ENCODE results near the gene GRID2.

GRID2 gene

DNA sequence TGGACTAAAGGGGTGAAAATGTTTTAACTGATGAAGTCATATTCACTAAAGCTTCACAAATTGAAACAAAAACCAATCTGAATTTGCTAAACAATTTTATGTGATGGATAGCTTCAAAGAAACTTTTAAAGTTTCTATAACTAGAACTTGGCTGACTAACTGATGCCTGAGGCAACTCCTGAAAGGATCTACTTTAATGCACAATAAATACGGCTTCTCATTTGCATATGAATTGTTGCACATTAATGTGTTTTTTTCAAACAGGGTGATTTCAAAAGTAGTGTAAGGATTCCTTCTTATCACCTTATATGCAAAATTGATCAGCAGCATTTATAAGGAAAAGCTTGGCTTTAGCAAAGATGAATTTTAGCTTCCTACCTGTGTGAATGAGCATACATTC is 1466.4 kb downstream of the GRID2 start:
- no peak for DNase-seq (ENCODE audit: low spot score)
- no peak overlapping the region for H2AK5ac ChIP-seq (ENCODE audit: low read depth, low read length)
- no peak overlapping the region for H2BK5ac ChIP-seq (ENCODE audit: low read length)
- no peak overlapping the region for H4K91ac ChIP-seq (ENCODE audit: low read depth, low read length, poor library complexity)
- no peak overlapping the region for H3K9ac ChIP-seq (ENCODE audit: low read depth, low read length, poor library complexity)
- H3K9me3 ChIP-seq (replicated peaks in 1 of 2; ENCODE audit: control insufficient read depth in 2 of 2, insufficient read depth in 1 of 2, low read depth in 1 of 2, low read length in 2 of 2): no peaks in the 10 kb centered on the region
- no peak overlapping the region for H3K4me3 ChIP-seq (ENCODE audit: low read length in 2 of 2)
- no peak overlapping the region for H3K27ac ChIP-seq (replicated peaks; ENCODE audit: low read length)
- H3K36me3 ChIP-seq (replicated peaks in 1 of 2; ENCODE audit: control insufficient read depth in 2 of 2, insufficient read depth in 2 of 2, low read length in 2 of 2): peaks cover 0 to 2% of the 10 kb centered on the region in 2 donors
- no peak overlapping the region for H2AFZ ChIP-seq (ENCODE audit: low read length)
- no peak overlapping the region for H2BK12ac ChIP-seq (ENCODE audit: low read length)
- no peak overlapping the region for H2BK15ac ChIP-seq (ENCODE audit: low read length)
- no peaks in the 10 kb centered on the region for H3K79me1 ChIP-seq (ENCODE audit: low read depth, low read length)
- H3K4ac ChIP-seq (ENCODE audit: low read length): no peak overlapping the region
- H3K23ac ChIP-seq (ENCODE audit: low read depth, low read length, poor library complexity): no peak overlapping the region
- H3K14ac ChIP-seq (ENCODE audit: low read length): no peak overlapping the region
- no peak overlapping the region for H3K18ac ChIP-seq (ENCODE audit: low read length)
- WGBS, 2 donors (ENCODE audit: extremely low coverage in 2 of 2, insufficient read length in 2 of 2, insufficient replicate concordance in 1 of 2): no CpG with 5 or more reads among the region's 1 CpG
- no peak overlapping the region for H3K4me2 ChIP-seq (ENCODE audit: insufficient read depth, low read length, poor library complexity, severe bottlenecking)
- H2BK120ac ChIP-seq (ENCODE audit: low read depth, low read length): no peak overlapping the region
- no peak overlapping the region for H4K8ac ChIP-seq (ENCODE audit: low read depth, low read length)
- no peaks in the 10 kb centered on the region for H3K4me1 ChIP-seq (ENCODE audit: control insufficient read depth in 2 of 2, insufficient read depth in 1 of 2, low read depth in 1 of 2, low read length in 2 of 2)
- no peaks in the 10 kb centered on the region for H3K27me3 ChIP-seq (ENCODE audit: control insufficient read depth in 3 of 3, insufficient read depth in 3 of 3, low read depth in 1 of 3, low read length in 3 of 3)

- H3K27ac ChIP-seq (replicated peaks; ENCODE audit: low read length): no peak overlapping the region
- H2BK15ac ChIP-seq (ENCODE audit: low read length): no peak overlapping the region
- H3K79me1 ChIP-seq (ENCODE audit: low read depth, low read length): no peaks in the 10 kb centered on the region
- no peak overlapping the region for H3K9ac ChIP-seq (ENCODE audit: low read depth, low read length, poor library complexity)
- no peak overlapping the region for H4K8ac ChIP-seq (ENCODE audit: low read depth, low read length)
- H2BK12ac ChIP-seq (ENCODE audit: low read length): no peak overlapping the region
- WGBS, 2 donors (ENCODE audit: extremely low coverage in 2 of 2, insufficient read length in 2 of 2, insufficient replicate concordance in 1 of 2): no CpG with 5 or more reads among the region's 8 CpGs
- no peaks in the 10 kb centered on the region for H3K27me3 ChIP-seq (ENCODE audit: control insufficient read depth in 3 of 3, insufficient read depth in 3 of 3, low read depth in 1 of 3, low read length in 3 of 3)
- no peak overlapping the region for H3K23ac ChIP-seq (ENCODE audit: low read depth, low read length, poor library complexity)
- H3K4me2 ChIP-seq (ENCODE audit: insufficient read depth, low read length, poor library complexity, severe bottlenecking): no peak overlapping the region
- H3K9me3 ChIP-seq (replicated peaks in 1 of 2; ENCODE audit: control insufficient read depth in 2 of 2, insufficient read depth in 1 of 2, low read depth in 1 of 2, low read length in 2 of 2): no peaks in the 10 kb centered on the region
- no peak overlapping the region for H3K4ac ChIP-seq (ENCODE audit: low read length)
- no peak overlapping the region for H3K18ac ChIP-seq (ENCODE audit: low read length)
- no peak overlapping the region for H2BK120ac ChIP-seq (ENCODE audit: low read depth, low read length)
- no peak for DNase-seq (ENCODE audit: low spot score)
- no peak overlapping the region for H3K14ac ChIP-seq (ENCODE audit: low read length)
- no peak overlapping the region for H2AK5ac ChIP-seq (ENCODE audit: low read depth, low read length)
- H2BK5ac ChIP-seq (ENCODE audit: low read length): no peak overlapping the region
- H3K4me1 ChIP-seq (ENCODE audit: control insufficient read depth in 2 of 2, insufficient read depth in 1 of 2, low read depth in 1 of 2, low read length in 2 of 2): no peaks in the 10 kb centered on the region
- H3K4me3 ChIP-seq (ENCODE audit: low read length in 2 of 2): no peak overlapping the region
- H3K36me3 ChIP-seq (replicated peaks in 1 of 2; ENCODE audit: control insufficient read depth in 2 of 2, insufficient read depth in 2 of 2, low read length in 2 of 2): peaks cover 0 to 2% of the 10 kb centered on the region in 2 donors
- H4K91ac ChIP-seq (ENCODE audit: low read depth, low read length, poor library complexity): no peak overlapping the region
- H2AFZ ChIP-seq (ENCODE audit: low read length): no peak overlapping the region
These were observed 1468.1 kb downstream of the GRID2 start for GRCh38 chr4:93771640-93772411.

DNA sequence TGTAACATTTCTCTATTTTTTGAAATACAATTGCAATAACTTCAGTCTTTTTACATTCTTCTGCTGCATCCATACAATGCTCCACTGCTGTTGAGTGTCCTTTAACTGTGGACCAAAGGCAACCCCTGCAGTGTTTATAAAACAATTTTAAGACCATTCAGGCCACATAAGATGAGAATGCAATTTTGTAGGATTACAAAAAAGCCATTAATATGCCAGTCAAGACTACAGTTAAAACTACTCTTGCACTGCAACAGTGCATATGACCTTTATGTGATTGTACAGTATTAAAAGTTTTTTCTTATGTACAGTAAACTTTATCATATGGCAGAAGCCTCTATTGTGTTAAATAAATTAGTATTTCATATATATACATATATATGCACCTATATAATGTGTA is 1469.1 kb downstream of the GRID2 start:
- H3K79me1 ChIP-seq (ENCODE audit: low read depth, low read length): no peaks in the 10 kb centered on the region

GRCh38 chr4:93775551-93775950 is 1471.8 kb downstream of the GRID2 start:
- Histone ChIP-seq H3K4me2 (ENCODE audit: insufficient read depth, low read length, poor library complexity, severe bottlenecking) (no peak overlapping the region), H2BK120ac (ENCODE audit: low read depth, low read length) (no peak overlapping the region), H4K91ac (ENCODE audit: low read depth, low read length, poor library complexity) (no peak overlapping the region), H3K79me1 (ENCODE audit: low read depth, low read length) (no peaks in the 10 kb centered on the region), H4K8ac (ENCODE audit: low read depth, low read length) (no peak overlapping the region), H3K4ac (ENCODE audit: low read length) (no peak overlapping the region), H2AFZ (ENCODE audit: low read length) (no peak overlapping the region), H3K9ac (ENCODE audit: low read depth, low read length, poor library complexity) (no peak overlapping the region), H2AK5ac (ENCODE audit: low read depth, low read length) (no peak overlapping the region), H3K14ac (ENCODE audit: low read length) (no peak overlapping the region), H3K36me3 (replicated peaks in 1 of 2; ENCODE audit: control insufficient read depth in 2 of 2, insufficient read depth in 2 of 2, low read length in 2 of 2) (peaks cover 0 to 2% of the 10 kb centered on the region in 2 donors), H3K27ac (replicated peaks; ENCODE audit: low read length) (no peak overlapping the region), H2BK15ac (ENCODE audit: low read length) (no peak overlapping the region), H2BK5ac (ENCODE audit: low read length) (no peak overlapping the region), H3K23ac (ENCODE audit: low read depth, low read length, poor library complexity) (no peak overlapping the region), H3K4me1 (ENCODE audit: control insufficient read depth in 2 of 2, insufficient read depth in 1 of 2, low read depth in 1 of 2, low read length in 2 of 2) (peaks cover 0 to 5% of the 10 kb centered on the region in 2 donors), H3K27me3 (ENCODE audit: control insufficient read depth in 3 of 3, insufficient read depth in 3 of 3, low read depth in 1 of 3, low read length in 3 of 3) (no peaks in the 10 kb centered on the region), H2BK12ac (ENCODE audit: low read length) (no peak overlapping the region), H3K18ac (ENCODE audit: low read length) (no peak overlapping the region), H3K9me3 (replicated peaks in 1 of 2; ENCODE audit: control insufficient read depth in 2 of 2, insufficient read depth in 1 of 2, low read depth in 1 of 2, low read length in 2 of 2) (no peaks in the 10 kb centered on the region), H3K4me3 (ENCODE audit: low read length in 2 of 2) (no peak overlapping the region)
- DNase-seq (ENCODE audit: low spot score): no peak
- no CpG with 5 or more reads among the region's 3 CpGs for WGBS, 2 donors (ENCODE audit: extremely low coverage in 2 of 2, insufficient read length in 2 of 2, insufficient replicate concordance in 1 of 2)

More for the DNA sequence above, 1469.1 kb downstream of the GRID2 start:
- H2BK15ac ChIP-seq (ENCODE audit: low read length): no peak overlapping the region
- peaks cover 0 to 2% of the 10 kb centered on the region in 2 donors for H3K36me3 ChIP-seq (replicated peaks in 1 of 2; ENCODE audit: control insufficient read depth in 2 of 2, insufficient read depth in 2 of 2, low read length in 2 of 2)
- H2BK5ac ChIP-seq (ENCODE audit: low read length): no peak overlapping the region
- no peak overlapping the region for H4K8ac ChIP-seq (ENCODE audit: low read depth, low read length)
- no peak overlapping the region for H3K9ac ChIP-seq (ENCODE audit: low read depth, low read length, poor library complexity)
- H3K4me3 ChIP-seq (ENCODE audit: low read length in 2 of 2): no peak overlapping the region
- no peak overlapping the region for H2AK5ac ChIP-seq (ENCODE audit: low read depth, low read length)
- no peaks in the 10 kb centered on the region for H3K27me3 ChIP-seq (ENCODE audit: control insufficient read depth in 3 of 3, insufficient read depth in 3 of 3, low read depth in 1 of 3, low read length in 3 of 3)
- no peaks in the 10 kb centered on the region for H3K9me3 ChIP-seq (replicated peaks in 1 of 2; ENCODE audit: control insufficient read depth in 2 of 2, insufficient read depth in 1 of 2, low read depth in 1 of 2, low read length in 2 of 2)
- no peak overlapping the region for H2AFZ ChIP-seq (ENCODE audit: low read length)
- no peak overlapping the region for H3K14ac ChIP-seq (ENCODE audit: low read length)
- no peaks in the 10 kb centered on the region for H3K4me1 ChIP-seq (ENCODE audit: control insufficient read depth in 2 of 2, insufficient read depth in 1 of 2, low read depth in 1 of 2, low read length in 2 of 2)
- DNase-seq (ENCODE audit: low spot score): no peak
- no peak overlapping the region for H2BK12ac ChIP-seq (ENCODE audit: low read length)
- no peak overlapping the region for H3K27ac ChIP-seq (replicated peaks; ENCODE audit: low read length)
- no peak overlapping the region for H3K23ac ChIP-seq (ENCODE audit: low read depth, low read length, poor library complexity)
- H4K91ac ChIP-seq (ENCODE audit: low read depth, low read length, poor library complexity): no peak overlapping the region
- H3K4me2 ChIP-seq (ENCODE audit: insufficient read depth, low read length, poor library complexity, severe bottlenecking): no peak overlapping the region
- no peak overlapping the region for H3K18ac ChIP-seq (ENCODE audit: low read length)
- H3K4ac ChIP-seq (ENCODE audit: low read length): no peak overlapping the region
- no peak overlapping the region for H2BK120ac ChIP-seq (ENCODE audit: low read depth, low read length)

Measured in neuronal stem cell (in vitro differentiated cells).